ENCODE measurements around the gene NDUFAF3. TPM values are rescaled to one million over a fixed set of nuclear protein-coding genes. Genes with fewer than 3 reads are reported as not detected.
"Not testable (repeated sequence)": the region's sequence is repeated elsewhere in the genome, so short reads cannot be mapped to it uniquely, and the experiment has no call there.

NDUFAF3 gene
- total RNA-seq, 1 donor from 2014 or later, result 39.1 TPM

DNA sequence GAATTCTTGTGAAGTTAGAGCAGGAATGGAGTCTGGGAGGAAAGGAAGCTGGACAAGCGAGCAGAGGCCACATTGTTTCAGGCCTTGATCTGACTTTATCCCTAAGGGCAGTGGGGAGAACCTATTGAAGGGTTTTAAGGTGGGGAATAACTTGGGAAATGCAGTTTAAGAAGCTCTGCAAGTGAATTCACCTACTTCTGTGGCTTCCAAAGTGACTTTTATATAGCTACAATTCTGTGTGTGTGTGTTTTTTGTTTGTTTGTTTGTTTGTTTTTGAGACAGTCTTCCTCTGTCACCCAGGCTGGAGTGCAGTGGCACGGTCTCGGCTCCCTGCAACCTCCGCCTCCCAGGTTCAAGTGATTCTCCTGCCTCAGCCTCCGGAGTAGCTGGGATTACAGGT, 13.3 kb upstream of the NDUFAF3 start:
- not testable (repeated sequence) for H3K9me3 ChIP-seq (ENCODE audit: control insufficient read depth in 3 of 3, low read length in 3 of 3); H3K27me3 ChIP-seq (ENCODE audit: control insufficient read depth in 3 of 3, insufficient read depth in 3 of 3, low read length in 3 of 3)
- Histone ChIP-seq H3K27ac (ENCODE audit: low read depth, low read length) (peak overlapping the region; percentile 98), H3K36me3 (ENCODE audit: control insufficient read depth in 3 of 3, insufficient read depth in 3 of 3, low read length in 3 of 3) (peaks cover 11 to 14% (median 13%) of the 10 kb centered on the region in 3 donors), H3K4me3 (ENCODE audit: low read length in 3 of 3) (peak overlapping the region in 1 of 3 donors; percentile 66), H3K4me1 (ENCODE audit: control insufficient read depth in 3 of 3, insufficient read depth in 3 of 3, low read length in 3 of 3) (peaks cover 35 to 51% (median 40%) of the 10 kb centered on the region in 3 donors), H3K9ac (ENCODE audit: low read depth in 1 of 3, low read length in 3 of 3) (peak overlapping the region; percentile 66 to 96 (median 92))

GRCh38 chr3:49009396-49009795, 12.5 kb upstream of the NDUFAF3 start:
- peaks cover 42 to 59% (median 48%) of the 10 kb centered on the region in 3 donors for H3K4me1 ChIP-seq (ENCODE audit: control insufficient read depth in 3 of 3, insufficient read depth in 3 of 3, low read length in 3 of 3)

DNA sequence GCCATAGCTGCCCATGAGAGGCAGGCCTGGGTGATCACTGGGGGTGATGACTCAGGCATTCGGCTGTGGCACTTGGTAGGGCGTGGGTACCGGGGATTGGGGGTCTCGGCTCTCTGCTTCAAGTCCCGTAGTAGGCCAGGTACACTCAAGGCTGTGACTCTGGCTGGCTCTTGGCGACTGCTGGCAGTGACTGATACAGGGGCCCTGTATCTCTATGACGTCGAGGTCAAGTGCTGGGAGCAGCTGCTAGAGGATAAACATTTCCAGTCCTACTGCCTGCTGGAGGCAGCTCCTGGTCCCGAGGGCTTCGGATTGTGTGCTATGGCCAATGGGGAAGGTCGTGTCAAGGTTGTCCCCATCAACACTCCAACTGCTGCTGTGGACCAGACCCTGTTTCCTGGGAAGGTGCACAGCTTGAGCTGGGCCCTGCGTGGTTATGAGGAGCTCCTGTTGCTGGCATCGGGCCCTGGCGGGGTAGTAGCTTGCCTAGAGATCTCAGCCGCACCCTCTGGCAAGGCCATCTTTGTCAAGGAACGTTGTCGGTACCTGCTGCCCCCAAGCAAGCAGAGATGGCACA, 9.4 kb upstream of the NDUFAF3 start:
- no peaks in the 10 kb centered on the region for H3K9me3 ChIP-seq (ENCODE audit: control insufficient read depth in 3 of 3, low read length in 3 of 3)
- H3K9ac ChIP-seq (ENCODE audit: low read depth in 1 of 3, low read length in 3 of 3), result peak overlapping the region in 2 of 3 donors; percentile 51 to 73
- no peaks in the 10 kb centered on the region for H3K27me3 ChIP-seq (ENCODE audit: control insufficient read depth in 3 of 3, insufficient read depth in 3 of 3, low read length in 3 of 3)
- H3K4me1 ChIP-seq (ENCODE audit: control insufficient read depth in 3 of 3, insufficient read depth in 3 of 3, low read length in 3 of 3), result peaks cover 38 to 50% (median 45%) of the 10 kb centered on the region in 3 donors
- H3K27ac ChIP-seq (ENCODE audit: low read depth, low read length), result peak overlapping the region; percentile 82
- H3K4me3 ChIP-seq (ENCODE audit: low read length in 3 of 3), result peak overlapping the region; percentile 1 to 41 (median 15)
- peaks cover 39 to 42% (median 39%) of the 10 kb centered on the region in 3 donors for H3K36me3 ChIP-seq (ENCODE audit: control insufficient read depth in 3 of 3, insufficient read depth in 3 of 3, low read length in 3 of 3)

More at GRCh38 chr3:49009396-49009795, 12.5 kb upstream of the NDUFAF3 start:
- Histone ChIP-seq H3K36me3 (ENCODE audit: control insufficient read depth in 3 of 3, insufficient read depth in 3 of 3, low read length in 3 of 3) (peaks cover 16 to 18% (median 17%) of the 10 kb centered on the region in 3 donors), H3K4me3 (ENCODE audit: low read length in 3 of 3) (no peak overlapping the region), H3K9ac (ENCODE audit: low read depth in 1 of 3, low read length in 3 of 3) (peak overlapping the region in 1 of 3 donors; percentile 20), H3K9me3 (ENCODE audit: control insufficient read depth in 3 of 3, low read length in 3 of 3) (no peaks in the 10 kb centered on the region), H3K27ac (ENCODE audit: low read depth, low read length) (no peak overlapping the region), H3K27me3 (ENCODE audit: control insufficient read depth in 3 of 3, insufficient read depth in 3 of 3, low read length in 3 of 3) (no peaks in the 10 kb centered on the region)

GRCh38 chr3:49013113-49013737, 8.7 kb upstream of the NDUFAF3 start:
- Histone ChIP-seq H3K27ac (ENCODE audit: low read depth, low read length) (peak overlapping the region; percentile 82), H3K4me1 (ENCODE audit: control insufficient read depth in 3 of 3, insufficient read depth in 3 of 3, low read length in 3 of 3) (peaks cover 39 to 51% (median 45%) of the 10 kb centered on the region in 3 donors), H3K27me3 (ENCODE audit: control insufficient read depth in 3 of 3, insufficient read depth in 3 of 3, low read length in 3 of 3) (no peaks in the 10 kb centered on the region), H3K4me3 (ENCODE audit: low read length in 3 of 3) (peak overlapping the region in 2 of 3 donors; percentile 34 to 41), H3K9ac (ENCODE audit: low read depth in 1 of 3, low read length in 3 of 3) (peak overlapping the region in 2 of 3 donors; percentile 57 to 73), H3K9me3 (ENCODE audit: control insufficient read depth in 3 of 3, low read length in 3 of 3) (no peaks in the 10 kb centered on the region), H3K36me3 (ENCODE audit: control insufficient read depth in 3 of 3, insufficient read depth in 3 of 3, low read length in 3 of 3) (peaks cover 38 to 42% (median 39%) of the 10 kb centered on the region in 3 donors)

DNA sequence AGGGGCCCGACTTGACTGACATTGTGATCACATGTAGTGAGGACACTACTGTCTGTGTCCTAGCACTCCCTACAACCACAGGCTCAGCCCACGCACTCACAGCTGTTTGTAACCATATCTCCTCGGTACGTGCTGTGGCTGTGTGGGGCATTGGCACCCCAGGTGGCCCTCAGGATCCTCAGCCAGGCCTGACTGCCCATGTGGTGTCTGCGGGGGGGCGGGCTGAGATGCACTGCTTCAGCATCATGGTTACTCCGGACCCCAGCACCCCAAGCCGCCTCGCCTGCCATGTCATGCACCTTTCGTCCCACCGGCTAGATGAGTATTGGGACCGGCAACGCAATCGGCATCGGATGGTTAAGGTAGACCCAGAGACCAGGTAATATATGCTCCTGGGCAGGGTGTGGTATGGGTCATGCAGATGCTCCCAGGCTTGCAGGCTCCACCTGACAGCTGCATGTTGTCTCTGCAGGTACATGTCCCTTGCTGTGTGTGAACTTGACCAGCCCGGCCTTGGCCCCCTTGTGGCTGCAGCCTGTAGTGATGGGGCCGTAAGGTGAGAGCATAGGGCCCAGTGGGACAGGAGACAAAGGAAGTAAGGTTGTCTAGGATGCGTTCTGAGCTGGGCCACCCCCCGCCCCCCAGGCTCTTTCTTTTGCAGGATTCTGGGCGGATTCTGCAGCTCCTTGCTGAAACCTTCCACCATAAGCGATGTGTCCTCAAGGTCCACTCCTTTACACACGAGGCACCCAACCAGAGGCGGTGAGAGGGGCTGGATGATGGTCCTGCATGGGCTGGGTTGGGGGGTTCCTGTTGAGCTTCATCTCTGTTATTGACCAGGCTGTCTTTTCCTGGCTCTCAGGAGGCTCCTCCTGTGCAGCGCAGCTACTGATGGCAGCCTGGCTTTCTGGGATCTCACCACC, 7.9 kb upstream of the NDUFAF3 start:
- Histone ChIP-seq H3K9me3 (ENCODE audit: control insufficient read depth in 3 of 3, low read length in 3 of 3) (no peaks in the 10 kb centered on the region), H3K4me3 (ENCODE audit: low read length in 3 of 3) (no peak overlapping the region), H3K27me3 (ENCODE audit: control insufficient read depth in 3 of 3, insufficient read depth in 3 of 3, low read length in 3 of 3) (no peaks in the 10 kb centered on the region), H3K4me1 (ENCODE audit: control insufficient read depth in 3 of 3, insufficient read depth in 3 of 3, low read length in 3 of 3) (peaks cover 36 to 48% (median 47%) of the 10 kb centered on the region in 3 donors), H3K36me3 (ENCODE audit: control insufficient read depth in 3 of 3, insufficient read depth in 3 of 3, low read length in 3 of 3) (peaks cover 38 to 42% (median 39%) of the 10 kb centered on the region in 3 donors), H3K27ac (ENCODE audit: low read depth, low read length) (peak overlapping the region; percentile 82), H3K9ac (ENCODE audit: low read depth in 1 of 3, low read length in 3 of 3) (peak overlapping the region in 2 of 3 donors; percentile 57 to 73)

GRCh38 chr3:49015072-49015471, 6.8 kb upstream of the NDUFAF3 start:
- no peak overlapping the region for H3K9ac ChIP-seq (ENCODE audit: low read depth in 1 of 3, low read length in 3 of 3)
- H3K27me3 ChIP-seq (ENCODE audit: control insufficient read depth in 3 of 3, insufficient read depth in 3 of 3, low read length in 3 of 3), result no peaks in the 10 kb centered on the region
- H3K9me3 ChIP-seq (ENCODE audit: control insufficient read depth in 3 of 3, low read length in 3 of 3), result no peaks in the 10 kb centered on the region
- H3K4me3 ChIP-seq (ENCODE audit: low read length in 3 of 3), result no peak overlapping the region
- no peak overlapping the region for H3K27ac ChIP-seq (ENCODE audit: low read depth, low read length)
- peaks cover 36 to 42% (median 39%) of the 10 kb centered on the region in 3 donors for H3K36me3 ChIP-seq (ENCODE audit: control insufficient read depth in 3 of 3, insufficient read depth in 3 of 3, low read length in 3 of 3)
- peaks cover 41 to 54% (median 54%) of the 10 kb centered on the region in 3 donors for H3K4me1 ChIP-seq (ENCODE audit: control insufficient read depth in 3 of 3, insufficient read depth in 3 of 3, low read length in 3 of 3)

GRCh38 chr3:49015765-49016164, 6.2 kb upstream of the NDUFAF3 start:
- H3K36me3 ChIP-seq (ENCODE audit: control insufficient read depth in 3 of 3, insufficient read depth in 3 of 3, low read length in 3 of 3), result peaks cover 36 to 42% (median 39%) of the 10 kb centered on the region in 3 donors
- H3K27me3 ChIP-seq (ENCODE audit: control insufficient read depth in 3 of 3, insufficient read depth in 3 of 3, low read length in 3 of 3), result no peaks in the 10 kb centered on the region
- H3K4me3 ChIP-seq (ENCODE audit: low read length in 3 of 3), result no peak overlapping the region
- no peaks in the 10 kb centered on the region for H3K9me3 ChIP-seq (ENCODE audit: control insufficient read depth in 3 of 3, low read length in 3 of 3)
- peaks cover 48 to 61% (median 61%) of the 10 kb centered on the region in 3 donors for H3K4me1 ChIP-seq (ENCODE audit: control insufficient read depth in 3 of 3, insufficient read depth in 3 of 3, low read length in 3 of 3)
- H3K9ac ChIP-seq (ENCODE audit: low read depth in 1 of 3, low read length in 3 of 3), result no peak overlapping the region
- H3K27ac ChIP-seq (ENCODE audit: low read depth, low read length), result no peak overlapping the region

- no peak overlapping the region for H3K4me3 ChIP-seq (ENCODE audit: low read length in 3 of 3)
- H3K4me1 ChIP-seq (ENCODE audit: control insufficient read depth in 3 of 3, insufficient read depth in 3 of 3, low read length in 3 of 3), result peaks cover 48 to 60% (median 59%) of the 10 kb centered on the region in 3 donors
- no peaks in the 10 kb centered on the region for H3K27me3 ChIP-seq (ENCODE audit: control insufficient read depth in 3 of 3, insufficient read depth in 3 of 3, low read length in 3 of 3)
- H3K9me3 ChIP-seq (ENCODE audit: control insufficient read depth in 3 of 3, low read length in 3 of 3), result no peaks in the 10 kb centered on the region
- H3K36me3 ChIP-seq (ENCODE audit: control insufficient read depth in 3 of 3, insufficient read depth in 3 of 3, low read length in 3 of 3), result peaks cover 36 to 42% (median 39%) of the 10 kb centered on the region in 3 donors
- H3K9ac ChIP-seq (ENCODE audit: low read depth in 1 of 3, low read length in 3 of 3), result peak overlapping the region in 1 of 3 donors; percentile 25
- no peak overlapping the region for H3K27ac ChIP-seq (ENCODE audit: low read depth, low read length)
Observed at GRCh38 chr3:49016414-49017228, 5.3 kb upstream of the NDUFAF3 start.
